GM23338 (cell line): ENCODE measurements around the gene TNFRSF8. TPM values are rescaled to one million over a fixed set of nuclear protein-coding genes. Genes with fewer than 3 reads are reported as not detected.
A peak's percentile ranks its signal among the peaks of the same experiment; 100 is the strongest.

Source experiments
- ATAC-seq: fragments of 200-7000 bp; cut with Tn5 transposase; 3 replicates; pipeline ENCODE4 v1.9.1; 2020
- DNase-seq: peaks from one replicate; pipeline ENCODE4 v3.0.0-alpha.2; 2015; ENCODE audit warnings: low spot score
- H2AFZ ChIP-seq: fragments of 200-600 bp; sonication (generic); 2 replicates; pipeline ENCODE4 v1.8.0; 2016; ENCODE audit warnings: antibody characterized with exemption, mild to moderate bottlenecking, moderate library complexity
- H3F3A ChIP-seq: fragments of 200-600 bp; sonication (generic); replicated peaks from 2 replicates; pipeline ENCODE4 v1.8.0; 2017; ENCODE audit warnings: antibody characterized with exemption, mixed run types, low read depth
- H3K27ac ChIP-seq: fragments of 200-600 bp; sonication (generic); 2 replicates; pipeline ENCODE4 v1.6.1; 2016; ENCODE audit warnings: low read depth
- H3K27me3 ChIP-seq: fragments of 200-600 bp; sonication (generic); 2 replicates; pipeline ENCODE4 v1.8.0; 2016; ENCODE audit warnings: mild to moderate bottlenecking, mixed run types, moderate library complexity; ENCODE audit not compliant: insufficient read depth
- H3K36me3 ChIP-seq: fragments of 200-600 bp; sonication (generic); 2 replicates; pipeline ENCODE4 v1.8.0; 2016; ENCODE audit warnings: mild to moderate bottlenecking; ENCODE audit not compliant: insufficient read depth
- H3K4me1 ChIP-seq: fragments of 200-600 bp; sonication (generic); 2 replicates; pipeline ENCODE4 v1.8.0; 2016; ENCODE audit warnings: mild to moderate bottlenecking, moderate library complexity; ENCODE audit not compliant: insufficient read depth
- H3K4me2 ChIP-seq: fragments of 200-600 bp; sonication (generic); 2 replicates; pipeline ENCODE4 v1.7.1; 2017; ENCODE audit warnings: mixed run types
- H3K4me3 ChIP-seq: fragments of 200-600 bp; sonication (generic); 2 replicates; pipeline ENCODE4 v1.6.1; 2016; ENCODE audit warnings: mixed run types
- H3K79me2 ChIP-seq: fragments of 200-600 bp; sonication (generic); replicated peaks from 2 replicates; pipeline ENCODE4 v1.8.0; 2017; ENCODE audit warnings: mild to moderate bottlenecking; ENCODE audit not compliant: insufficient read depth
- H3K9me2 ChIP-seq: fragments of 200-600 bp; sonication (generic); 2 replicates; pipeline ENCODE4 v1.8.0; 2017; ENCODE audit not compliant: insufficient read depth
- H4K20me1 ChIP-seq: fragments of 200-600 bp; sonication (generic); replicated peaks from 2 replicates; pipeline ENCODE4 v1.8.0; 2017; ENCODE audit warnings: mild to moderate bottlenecking; ENCODE audit not compliant: insufficient read depth
- H3K27ac Mint-ChIP-seq: 2 replicates; pipeline ENCODE4 v1.8.0; 2020; ENCODE audit warnings: inconsistent platforms, mild to moderate bottlenecking, moderate library complexity, mixed read lengths
- H3K27me3 Mint-ChIP-seq: 3 replicates; pipeline ENCODE4 v1.8.0; 2022; ENCODE audit warnings: low read depth, mild to moderate bottlenecking, moderate library complexity, mixed read lengths, inconsistent platforms; ENCODE audit not compliant: insufficient read depth, poor library complexity
- H3K36me3 Mint-ChIP-seq: 3 replicates; pipeline ENCODE4 v1.8.0; 2021; ENCODE audit warnings: low read depth, mild to moderate bottlenecking, inconsistent platforms, moderate library complexity, mixed read lengths
- H3K4me1 Mint-ChIP-seq: 3 replicates; pipeline ENCODE4 v1.8.0; 2020; ENCODE audit warnings: mild to moderate bottlenecking, inconsistent platforms, mixed read lengths
- H3K4me3 Mint-ChIP-seq: 3 replicates; pipeline ENCODE4 v1.8.0; 2021; ENCODE audit warnings: moderate library complexity, mild to moderate bottlenecking, inconsistent platforms, mixed read lengths
- H3K9me3 Mint-ChIP-seq: 3 replicates; pipeline ENCODE4 v1.8.0; 2020; ENCODE audit warnings: moderate library complexity, mild to moderate bottlenecking, inconsistent platforms, mixed read lengths
- CREB1 ChIP-seq: fragments of 250-450 bp; sonication (Bioruptor Pico); IDR thresholded peaks from 2 replicates; pipeline ENCODE4 v1.5.0; 2020; ENCODE audit warnings: low read depth, mild to moderate bottlenecking, moderate library complexity
- CTCF ChIP-seq, 2 experiments: fragments of 200-600 bp in 1 of 2; sonication (generic) in 1 of 2; conservative IDR thresholded peaks; 2 replicates each; pipeline versions ENCODE4 v1.5.1 to v1.6.1; 2016 to 2017; ENCODE audit warnings: antibody characterized with exemption in 2 of 2, low read depth in 2 of 2, mild to moderate bottlenecking in 2 of 2, moderate library complexity in 1 of 2
- ETS1 ChIP-seq: IDR thresholded peaks from 2 replicates; pipeline ENCODE4 v1.6.1; 2016; ENCODE audit warnings: antibody characterized with exemption
- EZH2phosphoT487 ChIP-seq: fragments of 200-600 bp; sonication (generic); IDR thresholded peaks from one replicate; pipeline ENCODE4 v1.8.1; 2018; ENCODE audit warnings: antibody characterized with exemption; ENCODE audit not compliant: unreplicated experiment
- JUNB ChIP-seq: IDR thresholded peaks from one replicate; pipeline ENCODE4 v1.6.1; 2016; ENCODE audit warnings: antibody characterized with exemption; ENCODE audit not compliant: unreplicated experiment
- STAT1 ChIP-seq: IDR thresholded peaks from one replicate; pipeline ENCODE4 v1.6.1; 2016; ENCODE audit warnings: antibody characterized with exemption; ENCODE audit not compliant: unreplicated experiment
- ZNF114 ChIP-seq: fragments of 250-450 bp; sonication (Bioruptor Pico); IDR thresholded peaks from 2 replicates; pipeline ENCODE4 v1.5.0; 2020; ENCODE audit warnings: mild to moderate bottlenecking, moderate library complexity
- ZNF331 ChIP-seq: fragments of 250-450 bp; sonication (Bioruptor Pico); IDR thresholded peaks from 2 replicates; pipeline ENCODE4 v1.5.0; 2020; ENCODE audit warnings: low read depth, mild to moderate bottlenecking, moderate library complexity
- polyA plus RNA-seq: library from polyadenylated mRNA; unstranded; fragments of >200 nt; fragmentation: Nextera tagmentation; extraction: Ambion mirVana; gene quantifications from 2 replicates; pipeline ENCODE4 v1.2.1, GENCODE V29; 2016
- total RNA-seq: library from RNA; depleted of rRNA; stranded (reverse); fragments of >200 nt; shearing (Covaris generic); gene quantifications from 2 replicates; pipeline ENCODE4 v1.2.3, GENCODE V29; 2014
- TF ChIP-seq, protein P1 (sequence below): fragments of 250-450 bp; sonication (Bioruptor Pico); IDR thresholded peaks from 2 replicates; pipeline ENCODE4 v1.5.0; 2020; ENCODE audit warnings: mild to moderate bottlenecking, moderate library complexity

Gene TNFRSF8
- total and polyA plus RNA-seq, 2 experiments from 2014 or later, result 11.7 to 28.2 TPM

DNA sequence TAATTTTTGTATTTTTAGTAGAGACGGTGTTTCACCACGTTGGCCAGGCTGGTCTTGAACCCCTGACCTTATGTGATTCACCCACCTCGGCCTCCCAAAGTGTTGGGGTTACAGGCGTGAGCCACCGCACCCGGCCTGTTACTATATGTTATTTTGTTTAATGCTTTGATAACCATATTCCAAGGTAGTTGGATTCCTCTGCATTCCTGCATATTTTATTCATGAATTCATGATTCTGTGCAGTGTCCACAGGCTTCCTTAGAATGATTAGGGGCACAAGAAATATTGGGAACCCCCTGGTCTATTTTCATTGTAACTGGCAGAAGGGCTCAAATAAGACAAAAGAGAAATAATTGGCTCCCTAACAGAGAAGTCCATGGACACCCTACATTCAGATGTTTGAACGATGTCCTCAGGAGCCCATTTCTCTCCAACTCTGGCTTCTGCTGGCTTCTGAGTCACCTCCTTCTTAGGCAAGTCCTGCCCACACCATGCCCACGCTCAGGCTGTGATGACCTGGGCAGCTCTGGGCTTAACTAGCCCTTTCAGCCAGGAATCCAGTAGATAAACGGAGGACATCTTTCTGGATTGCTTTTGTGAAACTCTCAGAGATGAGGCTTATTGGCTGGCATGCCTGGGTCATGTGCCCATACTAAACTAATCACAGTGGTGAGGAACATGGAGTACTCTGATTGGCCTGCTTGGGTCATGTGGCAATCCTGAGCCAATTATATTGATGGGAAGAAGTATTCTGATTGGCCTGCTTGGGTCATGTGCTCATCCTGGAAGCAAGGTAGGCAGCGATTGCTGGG is 32.6 kb downstream of the TNFRSF8 start:
- no peak overlapping the region for H3K27ac Mint-ChIP-seq
- no peaks in the 10 kb centered on the region for H3K4me1 Mint-ChIP-seq
- ATAC-seq, result peak; percentile 35; the same call in 1 of the 3 replicates

GRCh38 chr1:12096615-12097014 is 33.5 kb downstream of the TNFRSF8 start:
- Mint-ChIP-seq H3K27me3 (no peaks in the 10 kb centered on the region), H3K4me3 (no peak overlapping the region), H3K9me3 (no peaks in the 10 kb centered on the region), H3K36me3 (peaks cover 5% of the 10 kb centered on the region; the same call in 1 of the 3 replicates), H3K4me1 (no peaks in the 10 kb centered on the region), H3K27ac (no peak overlapping the region)
- Histone ChIP-seq H3K4me1 (no peaks in the 10 kb centered on the region), H3K9me2 (no peaks in the 10 kb centered on the region), H4K20me1 (no peaks in the 10 kb centered on the region; the same call in none of the 2 replicates), H3K27me3 (no peaks in the 10 kb centered on the region), H3F3A (no peaks in the 10 kb centered on the region), H3K4me3 (no peak overlapping the region), H3K27ac (no peak overlapping the region), H3K36me3 (no peaks in the 10 kb centered on the region; the same call in 1 of the 2 replicates), H3K79me2 (peaks cover 9% of the 10 kb centered on the region; the same call in 1 of the 2 replicates), H3K4me2 (no peak overlapping the region), H2AFZ (no peak overlapping the region)
- TF ChIP-seq ZNF114 (CRISPR knock-in tag) (no peak), ZNF331 (CRISPR knock-in tag) (no peak), STAT1 (no peak), ETS1 (no peak), EZH2phosphoT487 (no peak), CTCF (conservative IDR thresholded peaks at IDR 0.05; ENCODE audit: low read depth in 2 of 2) (no peak)
- TF ChIP-seq, protein P1, sequence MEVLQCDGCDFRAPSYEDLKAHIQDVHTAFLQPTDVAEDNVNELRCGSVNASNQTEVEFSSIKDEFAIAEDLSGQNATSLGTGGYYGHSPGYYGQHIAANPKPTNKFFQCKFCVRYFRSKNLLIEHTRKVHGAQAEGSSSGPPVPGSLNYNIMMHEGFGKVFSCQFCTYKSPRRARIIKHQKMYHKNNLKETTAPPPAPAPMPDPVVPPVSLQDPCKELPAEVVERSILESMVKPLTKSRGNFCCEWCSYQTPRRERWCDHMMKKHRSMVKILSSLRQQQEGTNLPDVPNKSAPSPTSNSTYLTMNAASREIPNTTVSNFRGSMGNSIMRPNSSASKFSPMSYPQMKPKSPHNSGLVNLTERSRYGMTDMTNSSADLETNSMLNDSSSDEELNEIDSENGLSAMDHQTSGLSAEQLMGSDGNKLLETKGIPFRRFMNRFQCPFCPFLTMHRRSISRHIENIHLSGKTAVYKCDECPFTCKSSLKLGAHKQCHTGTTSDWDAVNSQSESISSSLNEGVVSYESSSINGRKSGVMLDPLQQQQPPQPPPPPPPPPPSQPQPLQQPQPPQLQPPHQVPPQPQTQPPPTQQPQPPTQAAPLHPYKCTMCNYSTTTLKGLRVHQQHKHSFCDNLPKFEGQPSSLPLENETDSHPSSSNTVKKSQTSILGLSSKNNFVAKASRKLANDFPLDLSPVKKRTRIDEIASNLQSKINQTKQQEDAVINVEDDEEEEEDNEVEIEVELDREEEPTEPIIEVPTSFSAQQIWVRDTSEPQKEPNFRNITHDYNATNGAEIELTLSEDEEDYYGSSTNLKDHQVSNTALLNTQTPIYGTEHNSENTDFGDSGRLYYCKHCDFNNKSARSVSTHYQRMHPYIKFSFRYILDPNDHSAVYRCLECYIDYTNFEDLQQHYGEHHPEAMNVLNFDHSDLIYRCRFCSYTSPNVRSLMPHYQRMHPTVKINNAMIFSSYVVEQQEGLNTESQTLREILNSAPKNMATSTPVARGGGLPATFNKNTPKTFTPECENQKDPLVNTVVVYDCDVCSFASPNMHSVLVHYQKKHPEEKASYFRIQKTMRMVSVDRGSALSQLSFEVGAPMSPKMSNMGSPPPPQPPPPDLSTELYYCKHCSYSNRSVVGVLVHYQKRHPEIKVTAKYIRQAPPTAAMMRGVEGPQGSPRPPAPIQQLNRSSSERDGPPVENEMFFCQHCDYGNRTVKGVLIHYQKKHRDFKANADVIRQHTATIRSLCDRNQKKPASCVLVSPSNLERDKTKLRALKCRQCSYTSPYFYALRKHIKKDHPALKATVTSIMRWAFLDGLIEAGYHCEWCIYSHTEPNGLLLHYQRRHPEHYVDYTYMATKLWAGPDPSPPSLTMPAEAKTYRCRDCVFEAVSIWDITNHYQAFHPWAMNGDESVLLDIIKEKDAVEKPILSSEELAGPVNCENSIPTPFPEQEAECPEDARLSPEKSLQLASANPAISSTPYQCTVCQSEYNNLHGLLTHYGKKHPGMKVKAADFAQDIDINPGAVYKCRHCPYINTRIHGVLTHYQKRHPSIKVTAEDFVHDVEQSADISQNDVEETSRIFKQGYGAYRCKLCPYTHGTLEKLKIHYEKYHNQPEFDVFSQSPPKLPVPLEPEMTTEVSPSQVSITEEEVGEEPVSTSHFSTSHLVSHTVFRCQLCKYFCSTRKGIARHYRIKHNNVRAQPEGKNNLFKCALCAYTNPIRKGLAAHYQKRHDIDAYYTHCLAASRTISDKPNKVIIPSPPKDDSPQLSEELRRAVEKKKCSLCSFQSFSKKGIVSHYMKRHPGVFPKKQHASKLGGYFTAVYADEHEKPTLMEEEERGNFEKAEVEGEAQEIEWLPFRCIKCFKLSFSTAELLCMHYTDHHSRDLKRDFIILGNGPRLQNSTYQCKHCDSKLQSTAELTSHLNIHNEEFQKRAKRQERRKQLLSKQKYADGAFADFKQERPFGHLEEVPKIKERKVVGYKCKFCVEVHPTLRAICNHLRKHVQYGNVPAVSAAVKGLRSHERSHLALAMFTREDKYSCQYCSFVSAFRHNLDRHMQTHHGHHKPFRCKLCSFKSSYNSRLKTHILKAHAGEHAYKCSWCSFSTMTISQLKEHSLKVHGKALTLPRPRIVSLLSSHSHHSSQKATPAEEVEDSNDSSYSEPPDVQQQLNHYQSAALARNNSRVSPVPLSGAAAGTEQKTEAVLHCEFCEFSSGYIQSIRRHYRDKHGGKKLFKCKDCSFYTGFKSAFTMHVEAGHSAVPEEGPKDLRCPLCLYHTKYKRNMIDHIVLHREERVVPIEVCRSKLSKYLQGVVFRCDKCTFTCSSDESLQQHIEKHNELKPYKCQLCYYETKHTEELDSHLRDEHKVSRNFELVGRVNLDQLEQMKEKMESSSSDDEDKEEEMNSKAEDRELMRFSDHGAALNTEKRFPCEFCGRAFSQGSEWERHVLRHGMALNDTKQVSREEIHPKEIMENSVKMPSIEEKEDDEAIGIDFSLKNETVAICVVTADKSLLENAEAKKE, result no peak
- ATAC-seq, result no peak
- DNase-seq, result no peak

More for the DNA sequence above, 32.6 kb downstream of the TNFRSF8 start:
- peaks cover 9% of the 10 kb centered on the region; the same call in 1 of the 2 replicates for H3K79me2 ChIP-seq
- DNase-seq, result peak; percentile 44
- TF ChIP-seq ZNF114 (CRISPR knock-in tag) (no peak), JUNB (no peak), STAT1 (no peak), CREB1 (no peak), EZH2phosphoT487 (no peak)
- Mint-ChIP-seq H3K27me3 (no peaks in the 10 kb centered on the region), H3K9me3 (no peaks in the 10 kb centered on the region), H3K36me3 (peaks cover 5% of the 10 kb centered on the region; the same call in 1 of the 3 replicates), H3K4me3 (no peak overlapping the region)
- H3K4me2 ChIP-seq, result no peak overlapping the region
- H4K20me1 ChIP-seq, result no peaks in the 10 kb centered on the region; the same call in none of the 2 replicates
- no peaks in the 10 kb centered on the region for H3K4me1 ChIP-seq
- no peak overlapping the region for H2AFZ ChIP-seq
- no peak overlapping the region for H3K27ac ChIP-seq
- no peaks in the 10 kb centered on the region for H3K9me2 ChIP-seq
- H3K27me3 ChIP-seq, result no peaks in the 10 kb centered on the region
- H3K36me3 ChIP-seq, result no peaks in the 10 kb centered on the region; the same call in 1 of the 2 replicates
- no peak overlapping the region for H3K4me3 ChIP-seq
- no peaks in the 10 kb centered on the region for H3F3A ChIP-seq
